ENCODE results near the gene PRUNE2.
A peak's percentile ranks its signal among the peaks of the same experiment; 100 is the strongest.

PRUNE2 gene

GRCh38 chr9:76713381-76713780 lies 192.5 kb downstream of the PRUNE2 start:
- no peak overlapping the region for H3K9ac ChIP-seq (ENCODE audit: low read length)
- no peaks in the 10 kb centered on the region for H3K79me1 ChIP-seq (replicated peaks; ENCODE audit: low read length, poor library complexity, severe bottlenecking)
- no peak overlapping the region for H4K91ac ChIP-seq (ENCODE audit: low read length)
- no peaks in the 10 kb centered on the region for H3K27me3 ChIP-seq (ENCODE audit: control insufficient read depth in 1 of 2, insufficient read depth in 1 of 2, low read length in 2 of 2)
- no peak overlapping the region for H2BK120ac ChIP-seq (ENCODE audit: low read depth, low read length)
- DNase-seq, result no peak
- H2BK15ac ChIP-seq (ENCODE audit: low read depth, poor library complexity, severe bottlenecking), result no peak overlapping the region
- no peak overlapping the region for H3K4ac ChIP-seq (ENCODE audit: low read depth in 1 of 2, low read length in 2 of 2)
- H2BK12ac ChIP-seq (ENCODE audit: low read length in 2 of 2), result no peak overlapping the region
- H4K8ac ChIP-seq (ENCODE audit: low read length), result no peak overlapping the region
- H2AFZ ChIP-seq (ENCODE audit: low read depth, low read length), result no peak overlapping the region
- 93% methylated on average over 5 of the region's 5 CpGs for WGBS
- H3K9me3 ChIP-seq (ENCODE audit: control insufficient read depth, low read length), result no peaks in the 10 kb centered on the region
- no peak overlapping the region for H3K4me3 ChIP-seq (ENCODE audit: insufficient read depth in 1 of 2, low read depth in 1 of 2, low read length in 2 of 2)
- H3K36me3 ChIP-seq (ENCODE audit: control insufficient read depth in 1 of 2, insufficient read depth in 2 of 2, low read depth in 1 of 2, low read length in 2 of 2), result peaks cover 2 to 39% of the 10 kb centered on the region in 2 experiments
- no peak overlapping the region for H2AK5ac ChIP-seq (ENCODE audit: low read length, severe bottlenecking)
- no peak overlapping the region for H3K4me2 ChIP-seq (ENCODE audit: low read length, poor library complexity, severe bottlenecking)
- H3K18ac ChIP-seq (ENCODE audit: low read depth in 1 of 2, low read length in 2 of 2), result no peak overlapping the region
- no peak overlapping the region for H3K23ac ChIP-seq (ENCODE audit: low read length in 2 of 2)
- peaks cover 1% of the 10 kb centered on the region for H3K4me1 ChIP-seq (ENCODE audit: control insufficient read depth, insufficient read depth, low read depth, low read length)
- H3K27ac ChIP-seq (ENCODE audit: low read length, poor library complexity, severe bottlenecking), result no peak overlapping the region
- no peak overlapping the region for H2BK5ac ChIP-seq (ENCODE audit: low read depth, low read length, poor library complexity, severe bottlenecking)
- no peak overlapping the region for H3K14ac ChIP-seq (ENCODE audit: low read length in 2 of 2)

GRCh38 chr9:76709020-76709419 lies 196.9 kb downstream of the PRUNE2 start:
- H3K4me1 ChIP-seq (ENCODE audit: control insufficient read depth, insufficient read depth, low read depth, low read length), result no peaks in the 10 kb centered on the region
- no peak overlapping the region for H3K27ac ChIP-seq (ENCODE audit: low read length, poor library complexity, severe bottlenecking)
- no peak overlapping the region for H3K4me3 ChIP-seq (ENCODE audit: insufficient read depth in 1 of 2, low read depth in 1 of 2, low read length in 2 of 2)
- H3K23ac ChIP-seq (ENCODE audit: low read length in 2 of 2), result no peak overlapping the region
- H2AFZ ChIP-seq (ENCODE audit: low read depth, low read length), result no peak overlapping the region
- H2BK12ac ChIP-seq (ENCODE audit: low read length in 2 of 2), result no peak overlapping the region
- WGBS, result 86% methylated on average over 8 of the region's 9 CpGs
- no peak overlapping the region for H2BK120ac ChIP-seq (ENCODE audit: low read depth, low read length)
- no peak overlapping the region for H4K91ac ChIP-seq (ENCODE audit: low read length)
- H3K14ac ChIP-seq (ENCODE audit: low read length in 2 of 2), result no peak overlapping the region
- no peak overlapping the region for H3K9ac ChIP-seq (ENCODE audit: low read length)
- no peak for DNase-seq
- no peaks in the 10 kb centered on the region for H3K79me1 ChIP-seq (replicated peaks; ENCODE audit: low read length, poor library complexity, severe bottlenecking)
- H3K36me3 ChIP-seq (ENCODE audit: control insufficient read depth in 1 of 2, insufficient read depth in 2 of 2, low read depth in 1 of 2, low read length in 2 of 2), result peaks cover 2 to 64% of the 10 kb centered on the region in 2 experiments
- no peak overlapping the region for H3K4ac ChIP-seq (ENCODE audit: low read depth in 1 of 2, low read length in 2 of 2)
- H2AK5ac ChIP-seq (ENCODE audit: low read length, severe bottlenecking), result no peak overlapping the region
- H2BK15ac ChIP-seq (ENCODE audit: low read depth, poor library complexity, severe bottlenecking), result no peak overlapping the region
- no peak overlapping the region for H3K18ac ChIP-seq (ENCODE audit: low read depth in 1 of 2, low read length in 2 of 2)
- peaks cover 0 to 8% of the 10 kb centered on the region in 2 experiments for H3K27me3 ChIP-seq (ENCODE audit: control insufficient read depth in 1 of 2, insufficient read depth in 1 of 2, low read length in 2 of 2)
- H2BK5ac ChIP-seq (ENCODE audit: low read depth, low read length, poor library complexity, severe bottlenecking), result no peak overlapping the region
- H3K9me3 ChIP-seq (ENCODE audit: control insufficient read depth, low read length), result no peaks in the 10 kb centered on the region
- H3K4me2 ChIP-seq (ENCODE audit: low read length, poor library complexity, severe bottlenecking), result no peak overlapping the region
- no peak overlapping the region for H4K8ac ChIP-seq (ENCODE audit: low read length)

- no peak overlapping the region for H4K8ac ChIP-seq (ENCODE audit: low read length)
These were observed 198.4 kb downstream of the PRUNE2 start for GRCh38 chr9:76707510-76707909.

GRCh38 chr9:76704593-76705204 lies 201.2 kb downstream of the PRUNE2 start:
- no peak overlapping the region for H4K91ac ChIP-seq (ENCODE audit: low read length)
- H3K4ac ChIP-seq (ENCODE audit: low read depth in 1 of 2, low read length in 2 of 2), result no peak overlapping the region
- no peaks in the 10 kb centered on the region for H3K79me1 ChIP-seq (replicated peaks; ENCODE audit: low read length, poor library complexity, severe bottlenecking)
- WGBS, result 30% methylated on average over 9 of the region's 9 CpGs
- no peak overlapping the region for H2BK12ac ChIP-seq (ENCODE audit: low read length in 2 of 2)
- H2BK15ac ChIP-seq (ENCODE audit: low read depth, poor library complexity, severe bottlenecking), result no peak overlapping the region
- peaks cover 2% of the 10 kb centered on the region for H3K4me1 ChIP-seq (ENCODE audit: control insufficient read depth, insufficient read depth, low read depth, low read length)
- no peak overlapping the region for H2AFZ ChIP-seq (ENCODE audit: low read depth, low read length)
- H3K9me3 ChIP-seq (ENCODE audit: control insufficient read depth, low read length), result no peaks in the 10 kb centered on the region
- no peak overlapping the region for H3K4me3 ChIP-seq (ENCODE audit: insufficient read depth in 1 of 2, low read depth in 1 of 2, low read length in 2 of 2)
- H2BK120ac ChIP-seq (ENCODE audit: low read depth, low read length), result no peak overlapping the region
- no peak overlapping the region for H3K9ac ChIP-seq (ENCODE audit: low read length)
- H3K4me2 ChIP-seq (ENCODE audit: low read length, poor library complexity, severe bottlenecking), result no peak overlapping the region
- H3K36me3 ChIP-seq (ENCODE audit: control insufficient read depth in 1 of 2, insufficient read depth in 2 of 2, low read depth in 1 of 2, low read length in 2 of 2), result peaks cover 0 to 51% of the 10 kb centered on the region in 2 experiments
- no peak overlapping the region for H3K18ac ChIP-seq (ENCODE audit: low read depth in 1 of 2, low read length in 2 of 2)
- peaks cover 0 to 8% of the 10 kb centered on the region in 2 experiments for H3K27me3 ChIP-seq (ENCODE audit: control insufficient read depth in 1 of 2, insufficient read depth in 1 of 2, low read length in 2 of 2)
- no peak overlapping the region for H3K23ac ChIP-seq (ENCODE audit: low read length in 2 of 2)
- H3K27ac ChIP-seq (ENCODE audit: low read length, poor library complexity, severe bottlenecking), result no peak overlapping the region
- H2AK5ac ChIP-seq (ENCODE audit: low read length, severe bottlenecking), result no peak overlapping the region
- H4K8ac ChIP-seq (ENCODE audit: low read length), result no peak overlapping the region
- peak; percentile 81 for DNase-seq
- H2BK5ac ChIP-seq (ENCODE audit: low read depth, low read length, poor library complexity, severe bottlenecking), result no peak overlapping the region
- no peak overlapping the region for H3K14ac ChIP-seq (ENCODE audit: low read length in 2 of 2)

More at GRCh38 chr9:76707510-76707909, 198.4 kb downstream of the PRUNE2 start:
- Histone ChIP-seq H2BK5ac (ENCODE audit: low read depth, low read length, poor library complexity, severe bottlenecking) (no peak overlapping the region), H3K27me3 (ENCODE audit: control insufficient read depth in 1 of 2, insufficient read depth in 1 of 2, low read length in 2 of 2) (peaks cover 0 to 8% of the 10 kb centered on the region in 2 experiments), H3K36me3 (ENCODE audit: control insufficient read depth in 1 of 2, insufficient read depth in 2 of 2, low read depth in 1 of 2, low read length in 2 of 2) (peaks cover 2 to 69% of the 10 kb centered on the region in 2 experiments), H3K79me1 (replicated peaks; ENCODE audit: low read length, poor library complexity, severe bottlenecking) (no peaks in the 10 kb centered on the region), H2BK120ac (ENCODE audit: low read depth, low read length) (no peak overlapping the region), H3K4me2 (ENCODE audit: low read length, poor library complexity, severe bottlenecking) (no peak overlapping the region), H2BK12ac (ENCODE audit: low read length in 2 of 2) (no peak overlapping the region), H3K18ac (ENCODE audit: low read depth in 1 of 2, low read length in 2 of 2) (no peak overlapping the region), H3K4ac (ENCODE audit: low read depth in 1 of 2, low read length in 2 of 2) (no peak overlapping the region), H2BK15ac (ENCODE audit: low read depth, poor library complexity, severe bottlenecking) (no peak overlapping the region), H3K4me3 (ENCODE audit: insufficient read depth in 1 of 2, low read depth in 1 of 2, low read length in 2 of 2) (no peak overlapping the region), H2AFZ (ENCODE audit: low read depth, low read length) (no peak overlapping the region), H3K4me1 (ENCODE audit: control insufficient read depth, insufficient read depth, low read depth, low read length) (no peaks in the 10 kb centered on the region), H2AK5ac (ENCODE audit: low read length, severe bottlenecking) (no peak overlapping the region), H3K9me3 (ENCODE audit: control insufficient read depth, low read length) (no peaks in the 10 kb centered on the region), H3K14ac (ENCODE audit: low read length in 2 of 2) (no peak overlapping the region), H4K91ac (ENCODE audit: low read length) (no peak overlapping the region), H3K23ac (ENCODE audit: low read length in 2 of 2) (no peak overlapping the region), H3K27ac (ENCODE audit: low read length, poor library complexity, severe bottlenecking) (no peak overlapping the region), H3K9ac (ENCODE audit: low read length) (no peak overlapping the region)
- WGBS, result 71% methylated on average over 5 of the region's 6 CpGs
- DNase-seq, result no peak
